ENCODE data around the gene INF2. TPM values are rescaled to one million over a fixed set of nuclear protein-coding genes. Genes with fewer than 3 reads are reported as not detected.
A peak's percentile ranks its signal among the peaks of the same experiment; 100 is the strongest.

The INF2 gene
- total RNA-seq, 2 experiments from 2014 or later, result 74.9 to 76.9 TPM

DNA sequence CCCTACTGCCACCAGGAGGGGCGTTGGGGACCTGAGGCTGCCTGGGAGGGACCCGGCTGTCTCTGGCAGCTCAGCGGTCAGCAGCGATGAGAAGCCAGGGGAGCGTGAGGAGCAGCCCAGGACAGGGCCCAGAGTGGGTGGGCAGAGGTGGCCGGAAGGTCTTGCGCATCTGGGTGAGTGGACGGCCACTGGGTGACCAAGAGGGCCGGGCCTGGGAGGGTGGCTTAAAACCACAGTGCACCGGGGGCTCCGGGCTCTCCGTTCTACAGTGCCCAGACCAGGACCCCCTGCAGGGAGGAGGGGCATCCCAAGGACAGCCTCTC, 10.0 kb downstream of the INF2 start:
- peaks cover 33% of the 10 kb centered on the region for H3K4me1 ChIP-seq (ENCODE audit: insufficient read depth, low read length)
- TF ChIP-seq, protein P1, sequence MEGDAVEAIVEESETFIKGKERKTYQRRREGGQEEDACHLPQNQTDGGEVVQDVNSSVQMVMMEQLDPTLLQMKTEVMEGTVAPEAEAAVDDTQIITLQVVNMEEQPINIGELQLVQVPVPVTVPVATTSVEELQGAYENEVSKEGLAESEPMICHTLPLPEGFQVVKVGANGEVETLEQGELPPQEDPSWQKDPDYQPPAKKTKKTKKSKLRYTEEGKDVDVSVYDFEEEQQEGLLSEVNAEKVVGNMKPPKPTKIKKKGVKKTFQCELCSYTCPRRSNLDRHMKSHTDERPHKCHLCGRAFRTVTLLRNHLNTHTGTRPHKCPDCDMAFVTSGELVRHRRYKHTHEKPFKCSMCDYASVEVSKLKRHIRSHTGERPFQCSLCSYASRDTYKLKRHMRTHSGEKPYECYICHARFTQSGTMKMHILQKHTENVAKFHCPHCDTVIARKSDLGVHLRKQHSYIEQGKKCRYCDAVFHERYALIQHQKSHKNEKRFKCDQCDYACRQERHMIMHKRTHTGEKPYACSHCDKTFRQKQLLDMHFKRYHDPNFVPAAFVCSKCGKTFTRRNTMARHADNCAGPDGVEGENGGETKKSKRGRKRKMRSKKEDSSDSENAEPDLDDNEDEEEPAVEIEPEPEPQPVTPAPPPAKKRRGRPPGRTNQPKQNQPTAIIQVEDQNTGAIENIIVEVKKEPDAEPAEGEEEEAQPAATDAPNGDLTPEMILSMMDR (IDR thresholded peaks at IDR 0.05), result no peak
- peaks cover 20% of the 10 kb centered on the region for H3K36me3 Mint-ChIP-seq (ENCODE audit: low read depth)
- no peak overlapping the region for H3K27ac Mint-ChIP-seq
- no peak overlapping the region for H3K4me3 ChIP-seq (ENCODE audit: low read length)
- ChIA-PET CTCF (no interaction called here), POLR2A (no interaction called here)
- H3K4me1 Mint-ChIP-seq (ENCODE audit: low read depth), result peaks cover 30% of the 10 kb centered on the region
- peak overlapping the region in 1 of 2 donors; percentile 34 for H3K27ac ChIP-seq (ENCODE audit: low read depth in 1 of 2, low read length in 2 of 2)
- intact Hi-C loops (cut with DNase I, micrococcal nuclease), result no loop called here
- H3K36me3 ChIP-seq (ENCODE audit: insufficient read depth, low read length), result peaks cover 41% of the 10 kb centered on the region
- ATAC-seq (ENCODE audit: poor library complexity), result no peak
- no peaks in the 10 kb centered on the region for H3K9me3 ChIP-seq (ENCODE audit: control insufficient read depth in 1 of 2, insufficient read depth in 1 of 2, low read length in 2 of 2)
- no peaks in the 10 kb centered on the region for H3K9me3 Mint-ChIP-seq
- no peak for DNase-seq
- H3K27me3 Mint-ChIP-seq, result no peaks in the 10 kb centered on the region
- H3K4me3 Mint-ChIP-seq, result no peak overlapping the region
- no peaks in the 10 kb centered on the region for H3K27me3 ChIP-seq (ENCODE audit: control insufficient read depth in 1 of 2, insufficient read depth in 2 of 2, low read length in 2 of 2)

DNA sequence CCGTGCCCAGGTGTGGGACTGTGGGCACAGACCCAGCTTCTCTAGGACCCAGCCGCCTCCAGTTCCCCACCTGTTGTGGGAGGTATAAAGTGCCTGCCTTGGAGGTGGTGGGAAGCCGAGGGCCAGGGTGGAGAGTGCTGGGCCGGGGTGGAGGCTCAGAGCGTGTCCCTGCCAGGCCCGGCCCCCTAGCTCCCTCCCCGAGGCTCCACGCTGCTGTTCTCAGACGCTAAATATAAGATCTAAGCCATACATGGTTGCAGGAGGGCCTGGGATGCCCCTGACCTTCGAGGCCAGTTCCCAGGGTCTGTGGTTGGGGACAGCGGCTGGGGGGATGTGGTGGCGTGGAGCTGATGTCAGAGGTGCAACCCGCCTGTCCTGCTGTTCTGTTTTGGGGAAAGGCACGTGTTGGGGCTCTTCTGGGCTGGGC, 10.8 kb downstream of the INF2 start:
- intact Hi-C loops (cut with DNase I, micrococcal nuclease), result no loop called here
- DNase-seq (no peak), ATAC-seq (ENCODE audit: poor library complexity) (no peak)
- Mint-ChIP-seq H3K36me3 (ENCODE audit: low read depth) (peaks cover 20% of the 10 kb centered on the region), H3K27ac (no peak overlapping the region), H3K4me1 (ENCODE audit: low read depth) (peaks cover 21% of the 10 kb centered on the region), H3K9me3 (no peaks in the 10 kb centered on the region), H3K4me3 (no peak overlapping the region), H3K27me3 (no peaks in the 10 kb centered on the region)
- TF ChIP-seq, protein P1 (IDR thresholded peaks at IDR 0.05), result no peak
- no peaks in the 10 kb centered on the region for H3K9me3 ChIP-seq (ENCODE audit: control insufficient read depth in 1 of 2, insufficient read depth in 1 of 2, low read length in 2 of 2)
- ChIA-PET POLR2A (no interaction called here), CTCF (no interaction called here)
- peaks cover 46% of the 10 kb centered on the region for H3K36me3 ChIP-seq (ENCODE audit: insufficient read depth, low read length)
- H3K4me1 ChIP-seq (ENCODE audit: insufficient read depth, low read length), result peaks cover 25% of the 10 kb centered on the region
- H3K27ac ChIP-seq (ENCODE audit: low read depth in 1 of 2, low read length in 2 of 2), result peak overlapping the region in 1 of 2 donors; percentile 17
- H3K4me3 ChIP-seq (ENCODE audit: low read length), result no peak overlapping the region
- no peaks in the 10 kb centered on the region for H3K27me3 ChIP-seq (ENCODE audit: control insufficient read depth in 1 of 2, insufficient read depth in 2 of 2, low read length in 2 of 2)

DNA sequence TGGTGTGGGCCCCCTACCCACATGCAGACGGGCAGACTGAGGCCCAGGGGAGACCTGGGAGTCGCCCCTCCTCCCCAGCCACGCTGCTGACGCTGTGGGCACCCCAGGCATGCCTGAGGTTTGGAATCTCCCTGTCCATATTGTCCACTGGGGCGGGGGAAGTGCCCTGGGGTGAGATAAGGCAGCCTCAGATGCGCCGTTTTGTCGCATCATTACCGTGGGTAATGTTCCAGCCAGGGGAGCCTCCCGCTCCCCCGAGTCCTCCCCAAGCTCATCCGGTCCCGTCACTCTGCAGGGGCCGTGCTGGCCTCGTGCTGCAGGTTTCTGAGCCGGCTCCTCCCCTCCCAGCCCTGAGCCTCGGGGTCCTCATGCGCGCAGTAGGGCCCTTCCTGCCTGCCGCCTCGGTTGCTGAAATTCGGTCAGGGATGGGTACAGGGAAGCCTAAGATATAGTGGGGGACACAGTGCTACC, 11.4 kb downstream of the INF2 start:
- ChIA-PET CTCF (no interaction called here), POLR2A (no interaction called here)
- no peak overlapping the region for H3K4me3 Mint-ChIP-seq
- H3K9me3 ChIP-seq (ENCODE audit: control insufficient read depth in 1 of 2, insufficient read depth in 1 of 2, low read length in 2 of 2), result no peaks in the 10 kb centered on the region
- H3K36me3 Mint-ChIP-seq (ENCODE audit: low read depth), result peaks cover 17% of the 10 kb centered on the region
- no peak overlapping the region for H3K4me3 ChIP-seq (ENCODE audit: low read length)
- H3K27me3 ChIP-seq (ENCODE audit: control insufficient read depth in 1 of 2, insufficient read depth in 2 of 2, low read length in 2 of 2), result no peaks in the 10 kb centered on the region
- ATAC-seq (ENCODE audit: poor library complexity), result no peak
- no peaks in the 10 kb centered on the region for H3K27me3 Mint-ChIP-seq
- H3K4me1 ChIP-seq (ENCODE audit: insufficient read depth, low read length), result peaks cover 19% of the 10 kb centered on the region
- H3K4me1 Mint-ChIP-seq (ENCODE audit: low read depth), result peaks cover 16% of the 10 kb centered on the region
- no peaks in the 10 kb centered on the region for H3K9me3 Mint-ChIP-seq
- H3K27ac ChIP-seq (ENCODE audit: low read depth in 1 of 2, low read length in 2 of 2), result peak overlapping the region in 1 of 2 donors; percentile 17
- TF ChIP-seq, protein P1 (IDR thresholded peaks at IDR 0.05), result no peak
- no peak overlapping the region for H3K27ac Mint-ChIP-seq
- no peak for DNase-seq
- H3K36me3 ChIP-seq (ENCODE audit: insufficient read depth, low read length), result peaks cover 46% of the 10 kb centered on the region
- intact Hi-C loops (cut with DNase I, micrococcal nuclease), result no loop called here
